Measurements from ENCODE around the gene RPS5.

- TF ChIP-seq POLR2A (IDR thresholded peaks at IDR 0.05; ENCODE audit: low read length) (no peak), GATA1 (IDR thresholded peaks at IDR 0.05; ENCODE audit: low read depth, low read length) (no peak)
Measured at GRCh38 chr19:58393725-58394033, 6.6 kb downstream of the RPS5 start.
